Subcutaneous adipose tissue (tissue), 4 donors: ENCODE data around the gene ZNF428. TPM values are rescaled to one million over a fixed set of nuclear protein-coding genes. Genes with fewer than 3 reads are reported as not detected.

ENCODE experiments used
- CTCF ChIP-seq: fragments of 450-650 bp; IDR thresholded peaks from one replicate; pipeline ENCODE4 v1.5.1; 2016; ENCODE audit warnings: low read depth, mild to moderate bottlenecking, control low read depth, antibody characterized with exemption, moderate library complexity
- total RNA-seq, 4 donors: library from RNA; depleted of rRNA; stranded (reverse); fragments of >200 nt; gene quantifications; one replicate each; pipeline ENCODE4 v1.1.0, GENCODE V29; 2016

The ZNF428 gene
- total RNA-seq, 4 donors from 2014 or later: 11.1 to 27.1 (median 21.4) TPM

GRCh38 chr19:43589277-43589676 lies 30.2 kb downstream of the ZNF428 start:
- TF ChIP-seq CTCF: no peak

GRCh38 chr19:43586346-43586745 lies 33.1 kb downstream of the ZNF428 start:
- TF ChIP-seq CTCF: no peak

- no peak for TF ChIP-seq CTCF
These were observed 34.9 kb downstream of the ZNF428 start for GRCh38 chr19:43584484-43584883.

GRCh38 chr19:43582495-43582894 lies 36.9 kb downstream of the ZNF428 start:
- no peak for TF ChIP-seq CTCF

- no peak for TF ChIP-seq CTCF
These were observed 38.0 kb downstream of the ZNF428 start for GRCh38 chr19:43581467-43581866.

GRCh38 chr19:43578787-43579186 lies 40.6 kb downstream of the ZNF428 start:
- TF ChIP-seq CTCF: no peak

GRCh38 chr19:43575955-43576878 lies 43.2 kb downstream of the ZNF428 start:
- TF ChIP-seq CTCF: no peak
